ELF-1 (cell line): ENCODE measurements around the gene GAS7.
A peak's percentile ranks its signal among the peaks of the same experiment; 100 is the strongest.

Experiments used
- DNase-seq: peaks from one replicate; pipeline ENCODE4 v3.0.0-alpha.2; 2016; ENCODE audit warnings: low read depth, low spot score

The GAS7 gene

GRCh38 chr17:10135539-10136257 lies 62.7 kb downstream of the GAS7 start:
- no peak for DNase-seq

DNA sequence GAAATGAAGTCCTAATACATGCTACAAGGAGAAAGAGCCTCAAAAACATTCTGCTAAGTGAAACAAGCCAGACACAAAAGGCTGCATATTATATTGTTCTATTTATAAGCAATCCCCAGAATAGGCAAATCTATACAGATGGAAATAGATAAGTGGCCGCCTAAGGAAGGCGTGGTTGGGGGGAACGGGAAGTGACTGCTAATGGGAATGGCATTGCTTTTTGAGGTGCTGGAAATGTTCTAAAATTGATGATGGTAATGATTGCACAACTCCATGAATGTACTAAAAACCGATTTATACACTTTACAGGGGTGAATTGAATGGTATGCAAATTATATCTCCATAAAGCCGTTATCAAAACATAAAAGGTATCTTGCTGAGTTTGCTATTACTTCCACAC lies 67.7 kb downstream of the GAS7 start:
- DNase-seq = no peak

DNA sequence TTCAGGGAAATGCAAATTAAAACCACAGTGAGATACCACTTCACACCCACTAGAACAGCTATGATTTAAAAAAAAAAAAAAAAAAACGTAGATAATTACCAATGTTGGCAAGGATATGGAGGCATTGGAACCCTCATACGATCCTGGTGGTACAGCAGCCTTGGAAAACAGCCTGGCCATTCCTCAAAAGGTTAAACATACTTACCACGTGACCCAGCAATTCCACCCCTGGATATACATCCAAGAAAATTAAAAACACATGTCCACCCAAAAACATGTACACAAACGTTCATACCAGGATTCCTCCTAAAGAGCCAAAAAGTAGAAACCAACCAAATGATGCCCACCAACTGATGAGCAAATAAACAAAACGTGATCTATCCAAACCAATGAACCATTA lies 68.1 kb downstream of the GAS7 start:
- no peak for DNase-seq

DNA sequence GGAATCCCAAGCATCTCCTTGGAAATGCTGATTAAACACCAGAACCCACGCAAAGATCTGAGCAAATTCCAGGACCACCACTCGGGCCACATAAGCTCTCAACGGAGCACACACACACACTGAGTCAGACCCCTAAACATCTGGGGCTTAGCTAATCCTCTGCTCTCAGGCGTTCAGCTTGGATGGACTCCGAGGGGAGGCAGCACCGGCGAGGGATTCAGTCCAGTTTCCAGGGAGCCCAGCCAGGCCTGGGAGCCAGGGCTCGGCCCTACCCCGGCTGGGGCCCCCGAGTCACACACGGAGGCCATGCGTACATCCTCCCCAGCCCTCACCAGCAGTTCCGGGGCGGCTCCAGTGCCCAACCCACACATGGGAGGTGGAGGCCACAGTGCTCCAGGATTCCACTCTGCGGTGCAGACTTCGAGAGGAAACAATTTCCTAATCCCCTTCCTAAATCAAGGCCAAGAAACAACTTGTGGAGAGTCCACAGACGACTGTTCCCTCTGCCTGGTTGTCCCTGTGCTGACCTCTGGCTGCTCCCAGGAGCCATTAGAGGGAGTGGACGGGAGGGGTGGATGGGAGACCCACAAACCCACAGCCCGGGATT lies 70.5 kb downstream of the GAS7 start:
- peak; percentile 91 for DNase-seq

GRCh38 chr17:10126616-10127501 lies 71.5 kb downstream of the GAS7 start:
- peak; percentile 88 for DNase-seq

DNA sequence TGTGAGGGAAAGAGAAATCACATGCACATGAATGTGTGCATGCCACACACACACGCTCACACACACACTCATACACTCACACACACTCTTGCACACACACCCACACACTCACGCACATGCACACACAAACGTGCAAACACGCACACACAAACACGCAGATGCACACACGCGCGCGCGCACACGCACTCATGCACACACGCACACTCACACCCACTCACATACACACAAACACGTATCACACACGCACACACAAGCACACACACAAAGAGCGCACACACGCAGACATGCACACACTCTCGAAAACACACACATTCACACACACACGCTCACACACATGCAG lies 72.2 kb downstream of the GAS7 start:
- no peak for DNase-seq

DNA sequence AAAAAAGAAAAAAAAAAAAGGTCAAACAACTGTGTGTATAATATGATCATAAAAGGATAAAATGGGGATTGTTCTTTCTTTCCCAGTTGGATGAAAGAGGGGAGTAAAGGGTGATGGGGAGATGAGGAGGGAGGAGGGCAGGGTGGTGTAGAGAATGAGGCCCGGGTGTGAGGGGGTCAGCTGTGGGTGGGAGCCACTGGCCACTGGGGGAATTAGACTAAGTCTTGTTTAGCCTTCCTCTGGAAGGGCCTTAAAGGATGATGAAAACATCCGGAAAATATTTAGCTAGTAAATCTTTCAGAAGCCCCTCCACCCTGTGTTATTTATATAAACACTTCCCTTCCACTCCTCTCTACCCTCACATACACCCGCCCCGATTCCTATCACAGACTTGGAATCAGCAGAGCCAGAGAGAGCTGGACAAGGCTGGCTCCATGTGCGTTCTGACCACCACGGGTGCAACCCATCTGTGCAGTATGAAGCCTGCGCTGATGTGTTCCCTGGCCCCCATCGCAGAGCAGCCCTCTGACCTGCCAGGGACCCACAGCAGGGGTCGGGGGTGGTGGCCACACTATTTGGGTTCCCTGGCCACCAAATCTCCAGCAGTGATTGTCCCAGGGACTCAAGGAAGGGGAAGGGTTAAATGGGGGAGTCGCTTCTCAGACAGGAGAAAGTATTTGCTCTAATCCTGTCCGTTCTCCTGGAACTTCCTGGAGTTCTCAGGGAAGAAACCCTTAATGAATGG lies 72.7 kb downstream of the GAS7 start:
- peak; percentile 51 for DNase-seq

DNA sequence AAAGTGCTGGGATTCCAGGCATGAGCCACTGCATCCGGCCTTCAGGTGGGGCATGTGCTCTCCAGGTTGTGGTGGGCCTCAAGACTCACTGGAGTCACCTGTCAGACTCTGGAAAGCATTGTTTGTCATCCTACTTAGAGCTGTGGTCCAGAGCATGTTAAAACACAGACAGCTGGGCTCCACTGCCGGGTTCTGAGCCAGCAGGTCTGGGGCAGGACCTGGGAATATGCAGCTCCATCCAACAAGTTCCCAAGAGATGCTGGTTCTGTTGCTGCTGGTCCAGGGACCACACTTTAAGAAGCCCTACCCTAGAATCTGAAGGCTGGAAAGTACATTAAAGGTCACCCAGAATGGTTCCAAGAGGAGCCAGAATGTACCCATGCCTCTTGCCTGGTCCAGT lies 75.3 kb downstream of the GAS7 start:
- DNase-seq = no peak

DNA sequence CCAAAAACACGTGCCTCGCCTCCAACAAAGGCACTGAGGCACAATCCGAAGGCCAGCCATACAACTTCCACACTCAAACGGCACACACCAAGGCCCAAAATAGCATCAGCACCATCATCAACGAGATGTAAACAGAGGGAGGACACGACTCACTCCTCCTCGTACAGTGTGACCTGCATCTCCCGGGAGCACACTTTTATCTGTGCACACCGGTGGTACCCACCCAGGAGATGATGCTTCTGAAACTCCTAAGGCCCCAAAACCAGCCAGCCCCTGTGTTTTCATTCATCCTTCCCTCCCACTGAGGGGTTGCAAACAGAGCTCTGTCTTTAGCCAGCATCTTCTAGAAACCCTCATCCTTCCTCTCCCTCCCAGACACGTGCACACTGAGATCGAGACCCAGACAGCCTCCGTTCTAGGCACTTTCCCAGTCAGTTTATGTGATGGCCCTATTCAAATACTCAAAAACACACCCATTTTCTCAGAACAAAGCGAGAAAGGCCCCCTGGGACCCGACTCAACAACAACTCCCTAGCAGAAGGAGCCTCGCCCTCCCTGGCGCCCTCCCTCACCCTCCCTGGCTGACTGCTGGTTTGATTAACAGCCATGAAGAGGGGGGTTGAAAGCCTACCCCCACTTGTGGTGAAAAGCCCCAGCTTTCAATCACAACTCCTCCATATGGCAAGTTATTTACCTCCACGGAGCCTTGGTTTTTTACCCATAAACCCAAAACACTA lies 76.3 kb downstream of the GAS7 start:
- no peak for DNase-seq

- DNase-seq = peak; percentile 17
These were observed 77.7 kb downstream of the GAS7 start for GRCh38 chr17:10120749-10121148.

DNA sequence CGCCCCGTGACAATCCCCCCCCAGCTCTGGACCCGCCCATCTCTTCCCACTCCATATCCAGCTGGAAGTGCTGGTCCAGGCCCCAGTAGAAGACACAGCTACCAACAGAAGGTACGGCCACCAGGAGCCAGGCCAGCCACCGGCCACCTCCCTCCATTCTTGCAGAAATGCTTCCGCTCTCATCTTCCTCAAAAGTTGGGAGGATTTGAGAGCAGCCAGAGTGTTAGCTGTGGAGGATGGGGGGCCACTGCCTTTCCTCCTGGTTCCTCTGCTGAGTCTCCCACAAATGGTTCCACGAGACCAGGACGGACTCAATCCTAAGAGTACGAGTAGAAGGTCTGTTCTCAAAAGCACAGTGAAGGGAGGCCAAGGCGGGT lies 78.3 kb downstream of the GAS7 start:
- no peak for DNase-seq

GRCh38 chr17:10119203-10120108 lies 79.0 kb downstream of the GAS7 start:
- DNase-seq = peak; percentile 94

- DNase-seq = peak; percentile 26
These were observed 79.6 kb downstream of the GAS7 start for GRCh38 chr17:10118788-10119130.

- peak; percentile 80 for DNase-seq
These were observed 80.8 kb downstream of the GAS7 start for GRCh38 chr17:10117581-10118001.

- peak; percentile 88 for DNase-seq
These were observed 81.5 kb downstream of the GAS7 start for GRCh38 chr17:10116753-10117420.

DNA sequence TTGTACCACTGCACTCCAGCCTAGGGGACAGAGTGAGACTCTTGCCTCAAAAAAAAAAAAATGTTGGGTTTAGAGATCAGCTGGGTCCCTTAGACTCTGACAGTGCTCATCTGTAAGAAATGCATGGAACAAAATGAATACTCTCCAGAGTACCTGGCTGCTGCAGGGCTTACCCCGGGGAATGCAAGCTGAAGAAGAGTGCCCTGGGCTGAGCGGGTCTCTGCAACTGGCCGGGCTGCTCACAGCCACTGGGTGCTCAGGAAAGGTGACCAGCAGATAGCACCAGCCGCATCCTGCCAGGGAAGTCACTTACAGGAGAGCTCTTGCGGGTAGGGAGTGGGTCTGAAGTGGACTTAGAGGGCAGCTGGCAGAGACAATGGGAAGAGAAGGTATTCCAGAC lies 82.1 kb downstream of the GAS7 start:
- DNase-seq = peak; percentile 83

DNA sequence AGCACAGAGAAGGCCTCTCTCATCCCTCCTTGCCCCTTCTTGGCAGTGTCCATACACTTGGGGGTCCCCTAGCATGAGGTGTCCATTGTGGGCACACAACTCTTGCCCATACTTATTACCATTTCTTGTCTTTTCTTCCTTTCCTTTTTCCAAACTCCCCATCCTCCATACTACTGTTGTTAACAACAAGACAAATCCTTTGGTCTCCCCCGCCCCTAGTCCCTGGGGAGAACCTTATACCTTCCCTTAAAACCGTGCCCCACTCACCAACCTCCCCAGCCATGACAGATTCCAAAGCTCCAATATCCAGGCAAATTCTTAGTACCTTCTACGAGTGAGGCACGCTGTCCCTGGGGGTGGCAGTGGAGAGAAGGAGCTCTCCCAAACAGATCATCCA lies 82.9 kb downstream of the GAS7 start:
- no peak for DNase-seq

DNA sequence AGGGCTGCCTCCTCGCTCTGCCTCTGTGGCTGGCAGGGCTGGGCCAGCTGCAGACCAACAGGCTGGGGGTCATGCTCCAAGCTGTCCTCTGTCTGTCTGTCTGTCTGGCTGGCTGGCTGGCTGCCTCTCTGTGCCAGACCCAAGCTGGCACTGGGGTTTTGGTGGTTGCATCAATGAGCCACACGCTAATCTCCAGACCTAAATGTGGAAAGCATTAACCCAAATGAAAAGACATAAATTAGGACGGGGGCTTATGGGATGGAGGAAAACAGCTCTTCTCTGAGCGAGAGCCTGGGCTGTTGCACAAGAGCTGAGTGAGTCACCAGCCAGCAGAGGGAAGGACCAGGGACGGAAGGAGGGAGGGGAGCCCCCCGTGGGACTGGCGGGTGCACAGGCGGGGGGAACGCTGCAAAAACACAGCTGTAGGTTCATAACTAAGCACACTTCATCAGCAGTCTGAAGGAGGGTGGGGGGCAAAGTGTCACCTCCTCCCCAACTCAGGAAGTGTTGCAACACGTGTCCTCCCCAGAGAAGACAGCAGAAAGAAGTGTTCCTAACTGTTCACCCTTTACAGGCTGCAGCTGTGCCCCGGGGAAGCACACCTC lies 83.4 kb downstream of the GAS7 start:
- DNase-seq = peak; percentile 74

GRCh38 chr17:10112962-10113361 lies 85.4 kb downstream of the GAS7 start:
- DNase-seq = no peak
